ENCODE measurements around the gene MEF2C. TPM values are rescaled to one million over a fixed set of nuclear protein-coding genes. Genes with fewer than 3 reads are reported as not detected.

Gene MEF2C
- total and polyA plus RNA-seq, 2 experiments from 2014 or later = 107 to 175 TPM

GRCh38 chr5:88685591-88686541 is 197.1 kb downstream of the MEF2C start:
- Histone ChIP-seq H3K4me1 (ENCODE audit: low read depth) (no peaks in the 10 kb centered on the region), H3K27me3 (peaks cover 100% of the 10 kb centered on the region), H3K4me3 (no peak overlapping the region), H3K9me3 (ENCODE audit: low read depth) (no peaks in the 10 kb centered on the region), H3K27ac (no peak overlapping the region), H3K36me3 (no peaks in the 10 kb centered on the region)
- no peak for DNase-seq (ENCODE audit: low read depth in 1 of 2, low spot score in 1 of 2)
- no peak for TF ChIP-seq CTCF (IDR thresholded peaks at IDR 0.05; ENCODE audit: low read depth, low read length)

DNA sequence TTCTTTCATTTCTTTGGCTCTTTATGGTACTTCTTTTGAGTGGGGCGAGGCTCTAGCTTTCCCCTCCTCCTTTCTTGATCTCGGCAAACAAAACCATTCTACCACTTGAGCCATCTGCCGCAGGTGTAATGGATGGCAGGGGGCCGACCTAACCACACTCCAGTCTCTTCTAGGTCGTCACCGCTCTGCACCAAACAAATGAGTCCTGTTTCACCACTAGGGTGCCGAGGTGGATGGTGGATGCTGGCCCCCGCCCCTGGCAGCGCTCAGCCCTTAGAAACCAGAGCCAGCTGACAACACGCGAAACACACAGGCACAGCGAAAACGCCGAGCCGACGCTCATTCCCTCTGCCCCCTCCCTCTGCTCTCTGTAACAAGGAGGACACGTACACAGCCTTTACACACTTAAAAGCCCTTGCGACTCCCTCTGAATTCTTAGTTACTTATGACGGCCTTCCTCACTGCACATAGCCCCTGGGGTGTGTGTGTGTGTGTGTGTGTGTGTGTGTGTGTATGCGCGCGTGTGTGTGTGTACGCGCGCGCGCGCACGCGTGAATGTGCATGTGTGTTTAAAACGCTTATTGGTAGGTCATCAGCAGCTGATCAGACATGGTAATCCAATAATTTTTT is 199.4 kb downstream of the MEF2C start:
- no peak for TF ChIP-seq CTCF (IDR thresholded peaks at IDR 0.05; ENCODE audit: low read depth, low read length)
- no peak for DNase-seq (ENCODE audit: low read depth in 1 of 2, low spot score in 1 of 2)
- no peaks in the 10 kb centered on the region for H3K36me3 ChIP-seq
- H3K9me3 ChIP-seq (ENCODE audit: low read depth) = no peaks in the 10 kb centered on the region
- peaks cover 100% of the 10 kb centered on the region for H3K27me3 ChIP-seq
- no peaks in the 10 kb centered on the region for H3K4me1 ChIP-seq (ENCODE audit: low read depth)
- no peak overlapping the region for H3K27ac ChIP-seq
- H3K4me3 ChIP-seq = no peak overlapping the region

GRCh38 chr5:88682881-88683361 is 200.1 kb downstream of the MEF2C start:
- H3K36me3 ChIP-seq = no peaks in the 10 kb centered on the region
- no peak overlapping the region for H3K4me3 ChIP-seq
- no peak for DNase-seq (ENCODE audit: low read depth in 1 of 2, low spot score in 1 of 2)
- H3K4me1 ChIP-seq (ENCODE audit: low read depth) = no peaks in the 10 kb centered on the region
- H3K27me3 ChIP-seq = peaks cover 100% of the 10 kb centered on the region
- H3K27ac ChIP-seq = no peak overlapping the region
- TF ChIP-seq CTCF (IDR thresholded peaks at IDR 0.05; ENCODE audit: low read depth, low read length) = no peak
- H3K9me3 ChIP-seq (ENCODE audit: low read depth) = no peaks in the 10 kb centered on the region

GRCh38 chr5:88682131-88682530 is 200.9 kb downstream of the MEF2C start:
- H3K36me3 ChIP-seq = no peaks in the 10 kb centered on the region
- no peak overlapping the region for H3K4me3 ChIP-seq
- TF ChIP-seq CTCF (IDR thresholded peaks at IDR 0.05; ENCODE audit: low read depth, low read length) = no peak
- DNase-seq (ENCODE audit: low read depth in 1 of 2, low spot score in 1 of 2) = no peak
- H3K9me3 ChIP-seq (ENCODE audit: low read depth) = no peaks in the 10 kb centered on the region
- H3K27me3 ChIP-seq = peaks cover 100% of the 10 kb centered on the region
- no peaks in the 10 kb centered on the region for H3K4me1 ChIP-seq (ENCODE audit: low read depth)
- H3K27ac ChIP-seq = no peak overlapping the region

DNA sequence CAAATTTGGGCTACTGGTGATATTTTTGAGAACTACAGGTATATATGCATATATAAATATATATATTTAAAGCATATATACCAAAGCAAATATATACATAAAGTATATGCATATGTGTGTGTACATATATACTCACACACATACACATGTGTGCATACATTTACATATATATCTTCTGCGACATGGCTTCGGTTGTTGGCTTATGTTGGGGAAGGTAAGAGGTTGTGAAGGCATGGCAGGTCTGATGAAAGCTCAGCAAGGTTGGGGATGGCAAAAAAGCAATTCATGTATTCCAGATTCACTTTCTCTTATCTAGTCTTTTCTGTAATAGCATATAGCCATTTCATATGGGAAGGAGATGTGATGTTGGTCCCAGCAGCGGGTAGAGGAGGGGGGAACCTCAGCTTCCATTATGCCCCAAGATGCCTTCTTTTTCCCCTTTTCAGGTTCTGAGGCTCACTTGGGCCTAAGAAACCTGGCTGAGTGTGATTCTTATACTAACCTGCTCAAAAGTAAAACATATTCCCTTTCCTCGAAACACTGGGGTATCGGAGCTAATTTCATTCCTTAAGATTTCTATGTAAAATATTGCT is 201.7 kb downstream of the MEF2C start:
- Histone ChIP-seq H3K9me3 (ENCODE audit: low read depth) (no peaks in the 10 kb centered on the region), H3K27me3 (peaks cover 100% of the 10 kb centered on the region), H3K4me3 (no peak overlapping the region), H3K36me3 (no peaks in the 10 kb centered on the region), H3K4me1 (ENCODE audit: low read depth) (no peaks in the 10 kb centered on the region), H3K27ac (no peak overlapping the region)
- no peak for TF ChIP-seq CTCF (IDR thresholded peaks at IDR 0.05; ENCODE audit: low read depth, low read length)
- DNase-seq (ENCODE audit: low read depth in 1 of 2, low spot score in 1 of 2) = no peak

Data from cardiac muscle cell (in vitro differentiated cells and primary cell).